ENCODE data around the gene MMP8.
"Not testable (repeated sequence)": the region's sequence is repeated elsewhere in the genome, so short reads cannot be mapped to it uniquely, and the experiment has no call there.

The MMP8 gene

DNA sequence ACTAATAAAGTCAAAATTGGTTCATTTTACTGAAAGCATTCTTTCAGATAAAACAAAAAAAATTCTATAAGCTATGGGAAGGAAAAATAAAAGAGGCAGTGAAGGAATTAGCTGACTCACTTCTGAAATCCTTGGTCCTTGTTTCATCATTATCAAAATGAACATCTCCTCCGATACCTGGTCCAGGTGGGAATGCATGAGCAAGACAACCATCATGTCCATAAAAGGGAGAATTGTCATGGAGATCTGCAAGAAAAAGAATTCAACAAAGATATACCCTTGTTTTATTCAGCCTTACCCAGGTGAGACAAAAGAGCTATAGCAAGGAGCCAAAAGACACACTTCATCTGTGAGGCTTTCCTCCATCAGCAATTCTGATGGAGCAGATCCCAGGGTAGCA, 28.5 kb upstream of the MMP8 start:
- Histone ChIP-seq H3K27me3 (replicated peaks; ENCODE audit: control insufficient read depth, insufficient read depth, low read length, poor library complexity, severe bottlenecking) (peaks cover 2% of the 10 kb centered on the region), H3K4me1 (ENCODE audit: control insufficient read depth, insufficient read depth, low read length, poor library complexity, severe bottlenecking) (no peaks in the 10 kb centered on the region), H3K9me3 (ENCODE audit: control insufficient read depth, low read length) (no peaks in the 10 kb centered on the region), H3K27ac (ENCODE audit: insufficient read depth, low read length, poor library complexity, severe bottlenecking) (no peak overlapping the region), H3K4me3 (ENCODE audit: insufficient read depth, low read depth, low read length, poor library complexity, severe bottlenecking) (no peak overlapping the region), H3K36me3 (ENCODE audit: control insufficient read depth, insufficient read depth, low read length) (no peaks in the 10 kb centered on the region)
- DNase-seq = no peak

DNA sequence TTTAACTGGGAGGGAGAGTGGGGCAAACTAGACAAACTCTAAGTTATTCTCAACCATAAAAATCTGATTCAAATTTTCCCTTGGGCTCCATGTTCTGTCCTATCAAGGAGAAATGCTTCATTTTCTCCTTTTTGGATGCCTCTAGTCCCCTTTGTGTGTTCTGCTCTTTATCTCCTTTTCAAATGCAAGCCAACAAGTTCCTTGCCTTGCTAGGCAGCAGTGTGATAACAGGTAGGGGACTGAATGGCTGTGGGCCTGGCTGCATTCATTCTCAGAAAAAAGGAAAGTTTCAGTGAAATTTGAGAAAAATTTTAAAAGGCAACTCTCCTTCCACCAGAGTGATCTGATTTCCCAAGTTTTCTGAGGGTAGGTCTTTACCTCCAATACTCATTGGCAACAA, 26.9 kb upstream of the MMP8 start:
- Histone ChIP-seq H3K4me1 (ENCODE audit: control insufficient read depth, insufficient read depth, low read length, poor library complexity, severe bottlenecking) (no peaks in the 10 kb centered on the region), H3K27me3 (replicated peaks; ENCODE audit: control insufficient read depth, insufficient read depth, low read length, poor library complexity, severe bottlenecking) (no peaks in the 10 kb centered on the region), H3K4me3 (ENCODE audit: insufficient read depth, low read depth, low read length, poor library complexity, severe bottlenecking) (no peak overlapping the region), H3K36me3 (ENCODE audit: control insufficient read depth, insufficient read depth, low read length) (no peaks in the 10 kb centered on the region), H3K27ac (ENCODE audit: insufficient read depth, low read length, poor library complexity, severe bottlenecking) (no peak overlapping the region), H3K9me3 (ENCODE audit: control insufficient read depth, low read length) (no peaks in the 10 kb centered on the region)
- DNase-seq = no peak

DNA sequence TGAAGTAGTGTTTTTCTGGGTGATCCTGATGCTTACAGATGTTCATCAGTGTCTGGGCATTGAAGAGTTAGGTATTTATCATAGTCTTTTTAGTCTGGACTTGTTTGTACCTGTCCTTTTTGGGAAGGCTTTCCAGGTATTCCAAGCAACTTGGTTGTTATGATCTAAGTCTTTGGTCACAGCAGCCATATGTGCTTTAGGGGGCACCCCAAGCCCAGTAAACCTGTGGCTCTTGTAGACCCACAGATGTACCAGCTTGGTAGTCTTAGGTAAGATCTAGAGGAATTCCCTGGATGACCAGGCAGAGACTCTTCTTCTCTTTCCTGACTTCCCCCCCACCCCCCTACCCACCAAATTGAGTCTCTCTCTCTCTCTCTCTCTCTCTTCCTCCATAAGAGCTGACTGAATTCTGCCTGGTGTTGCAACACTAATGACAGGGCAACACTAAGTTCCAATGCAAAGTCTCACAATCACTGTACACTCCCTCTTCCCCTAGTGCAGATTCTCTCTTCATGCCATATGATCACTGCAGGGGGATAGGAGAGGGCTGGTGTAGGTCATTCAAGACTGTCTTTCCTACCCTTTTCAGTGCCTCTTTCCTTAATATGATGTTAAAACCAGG, 24.5 kb upstream of the MMP8 start:
- Histone ChIP-seq H3K27ac (ENCODE audit: insufficient read depth, low read length, poor library complexity, severe bottlenecking) (no peak overlapping the region), H3K27me3 (replicated peaks; ENCODE audit: control insufficient read depth, insufficient read depth, low read length, poor library complexity, severe bottlenecking) (no peaks in the 10 kb centered on the region), H3K4me3 (ENCODE audit: insufficient read depth, low read depth, low read length, poor library complexity, severe bottlenecking) (no peak overlapping the region), H3K9me3 (ENCODE audit: control insufficient read depth, low read length) (no peaks in the 10 kb centered on the region), H3K36me3 (ENCODE audit: control insufficient read depth, insufficient read depth, low read length) (no peaks in the 10 kb centered on the region), H3K4me1 (ENCODE audit: control insufficient read depth, insufficient read depth, low read length, poor library complexity, severe bottlenecking) (no peaks in the 10 kb centered on the region)
- DNase-seq = no peak

DNA sequence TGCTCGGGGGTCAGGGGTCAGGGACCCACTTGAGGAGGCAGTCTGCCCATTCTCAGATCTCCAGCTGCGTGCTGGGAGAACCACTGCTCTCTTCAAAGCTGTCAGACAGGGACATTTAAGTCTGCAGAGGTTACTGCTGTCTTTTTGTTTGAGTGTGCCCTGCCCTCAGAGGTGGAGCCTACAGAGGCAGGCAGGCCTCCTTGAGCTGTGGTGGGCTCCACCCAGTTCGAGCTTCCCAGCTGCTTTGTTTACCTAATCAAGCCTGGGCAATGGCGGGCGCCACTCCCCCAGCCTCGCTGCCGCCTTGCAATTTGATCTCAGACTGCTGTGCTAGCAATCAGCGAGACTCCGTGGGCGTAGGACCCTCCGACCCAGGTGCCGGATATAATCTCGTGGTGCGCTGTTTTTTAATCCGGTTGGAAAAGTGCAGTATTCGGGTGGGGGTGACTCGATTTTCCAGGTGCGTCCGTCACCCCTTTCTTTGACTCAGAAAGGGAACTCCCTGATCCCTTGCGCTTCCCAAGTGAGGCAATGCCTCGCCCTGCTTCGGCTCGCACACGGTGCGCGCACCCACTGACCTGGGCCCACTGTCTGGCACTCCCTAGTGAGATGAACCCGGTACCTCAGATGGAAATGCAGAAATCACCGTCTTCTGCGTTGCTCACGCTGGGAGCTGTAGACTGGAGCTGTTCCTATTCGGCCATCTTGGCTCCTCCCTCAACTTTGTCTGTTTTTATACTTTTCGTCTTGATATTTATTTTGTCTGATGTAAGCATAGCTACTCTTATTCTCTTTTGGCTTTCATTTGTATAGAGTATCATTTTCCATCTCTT, 22.2 kb upstream of the MMP8 start:
- not testable (repeated sequence) for H3K9me3 ChIP-seq (ENCODE audit: control insufficient read depth, low read length); H3K36me3 ChIP-seq (ENCODE audit: control insufficient read depth, insufficient read depth, low read length); DNase-seq; H3K27ac ChIP-seq (ENCODE audit: insufficient read depth, low read length, poor library complexity, severe bottlenecking); H3K4me3 ChIP-seq (ENCODE audit: insufficient read depth, low read depth, low read length, poor library complexity, severe bottlenecking); H3K27me3 ChIP-seq (replicated peaks; ENCODE audit: control insufficient read depth, insufficient read depth, low read length, poor library complexity, severe bottlenecking); H3K4me1 ChIP-seq (ENCODE audit: control insufficient read depth, insufficient read depth, low read length, poor library complexity, severe bottlenecking)

DNA sequence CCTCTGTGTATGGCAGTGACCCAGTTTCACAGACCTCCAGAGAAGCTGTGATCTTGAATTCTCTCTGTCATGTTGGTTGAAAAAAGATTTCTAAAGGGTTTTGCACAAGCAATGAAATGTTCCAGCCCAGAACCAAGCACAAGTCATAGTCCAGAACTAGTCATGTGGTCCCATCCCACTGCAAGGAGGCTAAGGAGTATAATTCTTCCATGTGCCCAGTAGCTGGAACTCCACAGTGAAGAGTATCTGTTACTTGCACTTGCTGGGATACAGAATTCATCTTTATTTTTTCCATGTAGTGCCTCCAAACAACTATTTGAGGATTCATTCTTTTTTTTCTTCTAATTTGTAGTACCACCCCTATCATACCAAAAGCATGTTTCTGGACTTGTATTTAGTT, 9.9 kb upstream of the MMP8 start:
- H3K27ac ChIP-seq (ENCODE audit: insufficient read depth, low read length, poor library complexity, severe bottlenecking) = no peak overlapping the region
- H3K4me3 ChIP-seq (ENCODE audit: insufficient read depth, low read depth, low read length, poor library complexity, severe bottlenecking) = no peak overlapping the region
- H3K36me3 ChIP-seq (ENCODE audit: control insufficient read depth, insufficient read depth, low read length) = no peaks in the 10 kb centered on the region
- H3K4me1 ChIP-seq (ENCODE audit: control insufficient read depth, insufficient read depth, low read length, poor library complexity, severe bottlenecking) = no peaks in the 10 kb centered on the region
- no peaks in the 10 kb centered on the region for H3K27me3 ChIP-seq (replicated peaks; ENCODE audit: control insufficient read depth, insufficient read depth, low read length, poor library complexity, severe bottlenecking)
- H3K9me3 ChIP-seq (ENCODE audit: control insufficient read depth, low read length) = no peaks in the 10 kb centered on the region
- no peak for DNase-seq

DNA sequence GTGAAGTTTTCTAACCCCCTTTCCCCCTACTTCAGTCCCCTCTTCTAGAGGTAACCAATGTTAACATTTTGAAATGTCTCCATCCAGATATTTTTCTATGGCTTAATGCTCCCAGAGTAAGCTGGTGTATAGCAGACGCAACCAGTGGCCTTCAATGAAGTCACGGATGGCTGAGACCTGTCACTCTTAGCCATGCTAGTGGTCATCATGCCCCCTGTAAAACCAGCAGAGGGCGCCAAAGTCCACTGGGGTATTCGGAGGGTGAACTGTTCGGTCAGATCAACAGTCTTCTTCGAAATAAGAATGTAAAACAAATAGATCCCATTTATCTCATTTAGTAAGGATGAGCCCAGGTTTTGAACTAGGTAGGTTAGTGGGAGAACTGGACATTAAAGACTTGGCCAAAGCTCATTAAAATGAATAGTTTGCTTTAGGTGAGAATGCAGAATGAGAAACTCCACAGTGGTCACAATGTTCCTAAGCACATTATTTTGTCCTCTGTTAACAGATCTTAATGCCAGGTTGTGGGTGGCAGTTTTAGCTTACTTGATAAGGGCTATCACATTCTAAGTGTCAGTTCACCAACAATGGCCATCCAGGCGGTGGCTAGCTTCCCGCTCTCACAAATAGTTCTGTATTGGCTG, 8.6 kb upstream of the MMP8 start:
- Histone ChIP-seq H3K4me3 (ENCODE audit: insufficient read depth, low read depth, low read length, poor library complexity, severe bottlenecking) (no peak overlapping the region), H3K4me1 (ENCODE audit: control insufficient read depth, insufficient read depth, low read length, poor library complexity, severe bottlenecking) (no peaks in the 10 kb centered on the region), H3K27me3 (replicated peaks; ENCODE audit: control insufficient read depth, insufficient read depth, low read length, poor library complexity, severe bottlenecking) (no peaks in the 10 kb centered on the region), H3K27ac (ENCODE audit: insufficient read depth, low read length, poor library complexity, severe bottlenecking) (no peak overlapping the region), H3K36me3 (ENCODE audit: control insufficient read depth, insufficient read depth, low read length) (no peaks in the 10 kb centered on the region), H3K9me3 (ENCODE audit: control insufficient read depth, low read length) (no peaks in the 10 kb centered on the region)
- DNase-seq = peak in 1 of 3 donors; percentile 1

DNA sequence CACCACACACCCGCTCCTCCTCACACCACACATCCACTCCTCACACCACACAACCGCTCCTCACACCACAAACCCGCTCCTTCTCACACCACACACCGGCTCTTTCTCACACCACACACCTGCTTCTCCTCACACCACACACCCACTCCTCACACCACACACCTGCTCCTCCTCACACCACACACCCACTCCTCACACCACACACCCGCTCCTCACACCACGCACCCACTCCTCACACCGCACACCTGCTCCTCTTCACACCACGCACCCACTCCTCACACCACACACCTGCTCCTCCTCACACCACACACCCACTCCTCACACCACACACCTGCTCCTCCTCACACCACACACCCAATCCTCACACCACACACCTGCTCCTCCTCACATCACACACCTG, 6.2 kb upstream of the MMP8 start:
- H3K9me3 ChIP-seq (ENCODE audit: control insufficient read depth, low read length); H3K27me3 ChIP-seq (replicated peaks; ENCODE audit: control insufficient read depth, insufficient read depth, low read length, poor library complexity, severe bottlenecking); DNase-seq; H3K27ac ChIP-seq (ENCODE audit: insufficient read depth, low read length, poor library complexity, severe bottlenecking); H3K36me3 ChIP-seq (ENCODE audit: control insufficient read depth, insufficient read depth, low read length); H3K4me3 ChIP-seq (ENCODE audit: insufficient read depth, low read depth, low read length, poor library complexity, severe bottlenecking); H3K4me1 ChIP-seq (ENCODE audit: control insufficient read depth, insufficient read depth, low read length, poor library complexity, severe bottlenecking): not testable (repeated sequence)

DNA sequence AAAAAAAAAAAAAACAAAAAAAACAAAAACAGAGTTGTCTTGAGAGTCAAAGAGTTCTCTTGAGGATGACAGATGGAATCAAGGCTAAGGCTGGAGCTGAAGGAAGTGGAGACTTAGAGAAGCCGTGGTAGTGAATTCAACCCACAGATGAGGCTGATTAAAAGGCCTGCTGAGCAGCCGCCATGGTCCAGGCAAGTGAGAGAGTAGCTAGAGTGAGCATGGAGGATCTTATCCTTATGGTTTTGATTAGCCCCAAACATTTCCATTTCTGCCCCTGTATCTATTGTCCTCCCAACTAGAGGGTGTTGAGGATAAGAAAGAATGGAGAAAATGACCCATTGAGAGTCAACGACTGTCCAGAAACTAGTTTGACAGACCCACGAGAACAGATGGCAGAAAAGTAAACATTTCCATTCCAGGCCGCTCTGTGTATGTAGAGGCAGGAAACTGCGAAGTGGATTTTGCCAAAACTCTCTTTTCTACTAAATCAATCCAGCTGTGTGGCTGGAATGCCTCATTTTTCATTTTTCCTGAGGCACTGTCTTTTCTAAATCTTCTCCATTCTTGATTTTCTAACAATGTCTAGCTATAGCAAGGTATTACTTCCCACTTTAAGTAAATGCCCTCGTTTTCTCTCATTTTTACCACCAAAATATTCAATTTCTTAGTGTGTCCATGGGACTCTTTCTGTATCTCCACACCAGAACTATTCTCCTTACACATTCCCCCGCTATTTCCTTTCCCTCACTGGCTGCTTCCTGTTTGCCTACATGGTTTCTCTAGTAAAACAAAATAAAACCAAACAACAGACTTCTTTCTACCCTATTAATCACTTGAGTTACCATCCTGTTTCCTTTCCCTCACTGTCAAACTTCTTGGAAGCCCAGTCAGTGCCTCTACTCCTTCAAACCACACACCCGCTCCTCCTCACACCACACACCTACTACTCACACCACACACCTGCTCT, 5.4 kb upstream of the MMP8 start:
- no peaks in the 10 kb centered on the region for H3K9me3 ChIP-seq (ENCODE audit: control insufficient read depth, low read length)
- H3K36me3 ChIP-seq (ENCODE audit: control insufficient read depth, insufficient read depth, low read length) = no peaks in the 10 kb centered on the region
- H3K4me3 ChIP-seq (ENCODE audit: insufficient read depth, low read depth, low read length, poor library complexity, severe bottlenecking) = no peak overlapping the region
- H3K27ac ChIP-seq (ENCODE audit: insufficient read depth, low read length, poor library complexity, severe bottlenecking) = no peak overlapping the region
- H3K27me3 ChIP-seq (replicated peaks; ENCODE audit: control insufficient read depth, insufficient read depth, low read length, poor library complexity, severe bottlenecking) = no peaks in the 10 kb centered on the region
- H3K4me1 ChIP-seq (ENCODE audit: control insufficient read depth, insufficient read depth, low read length, poor library complexity, severe bottlenecking) = no peaks in the 10 kb centered on the region
- no peak for DNase-seq

DNA sequence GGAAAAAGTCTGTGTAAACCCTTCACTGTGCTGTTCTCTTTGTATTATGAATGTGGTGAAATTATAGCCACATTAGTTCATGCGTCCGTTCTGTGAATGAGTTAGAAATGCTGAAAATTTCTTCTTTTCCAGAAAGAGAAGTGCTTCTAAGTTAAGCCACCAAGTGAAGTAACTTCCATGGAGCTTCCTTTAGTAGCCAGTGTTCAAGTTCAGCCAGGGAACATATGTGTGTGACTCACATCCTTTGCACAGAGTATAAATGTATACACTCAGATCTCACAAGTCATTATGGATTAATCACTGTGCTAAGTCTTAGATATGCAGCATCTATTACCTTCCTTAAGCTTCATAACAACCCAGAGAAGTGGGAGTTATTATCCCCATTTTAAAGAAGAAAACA, 3.1 kb upstream of the MMP8 start:
- Histone ChIP-seq H3K27me3 (replicated peaks; ENCODE audit: control insufficient read depth, insufficient read depth, low read length, poor library complexity, severe bottlenecking) (no peaks in the 10 kb centered on the region), H3K27ac (ENCODE audit: insufficient read depth, low read length, poor library complexity, severe bottlenecking) (no peak overlapping the region), H3K9me3 (ENCODE audit: control insufficient read depth, low read length) (no peaks in the 10 kb centered on the region), H3K36me3 (ENCODE audit: control insufficient read depth, insufficient read depth, low read length) (no peaks in the 10 kb centered on the region), H3K4me1 (ENCODE audit: control insufficient read depth, insufficient read depth, low read length, poor library complexity, severe bottlenecking) (no peaks in the 10 kb centered on the region), H3K4me3 (ENCODE audit: insufficient read depth, low read depth, low read length, poor library complexity, severe bottlenecking) (no peak overlapping the region)
- DNase-seq = no peak

Data from effector memory CD4-positive, alpha-beta T cell (primary cell).